Right lung (tissue), 5 donors: ENCODE data around the gene NECTIN1. TPM values are rescaled to one million over a fixed set of nuclear protein-coding genes. Genes with fewer than 3 reads are reported as not detected.
A peak's percentile ranks its signal among the peaks of the same experiment; 100 is the strongest.

Experiments used
- DNase-seq, 2 donors: peaks; one replicate each; pipeline ENCODE4 v3.0.0-alpha.2; 2013
- polyA plus RNA-seq, 5 donors: library from polyadenylated mRNA; unstranded; fragments of 120-200 nt; gene quantifications; one replicate each; pipeline versions ENCODE4 v1.2.1 to v1.2.3, GENCODE V29; 2013; ENCODE audit warnings: inconsistent platforms in 1 of 5, low replicate concordance in 1 of 5; ENCODE audit not compliant: insufficient read length in 5 of 5, insufficient read depth in 1 of 5

Gene NECTIN1
- polyA plus RNA-seq, 5 donors = 13.5 to 22.0 (median 16.6) TPM

- DNase-seq = no peak
Measured at GRCh38 chr11:119737366-119738058, 8.5 kb upstream of the NECTIN1 start.

GRCh38 chr11:119734788-119735187, 5.8 kb upstream of the NECTIN1 start:
- DNase-seq = no peak

GRCh38 chr11:119730789-119731386, 1.9 kb upstream of the NECTIN1 start:
- DNase-seq = no peak

- peak; percentile 51 to 65 for DNase-seq
Measured at GRCh38 chr11:119729951-119730613, 1.1 kb upstream of the NECTIN1 start.

- DNase-seq = no peak
Measured at GRCh38 chr11:119729581-119729927, 554 bp upstream of the NECTIN1 start.

GRCh38 chr11:119728211-119728626, 781 bp downstream of the NECTIN1 start:
- no peak for DNase-seq

DNA sequence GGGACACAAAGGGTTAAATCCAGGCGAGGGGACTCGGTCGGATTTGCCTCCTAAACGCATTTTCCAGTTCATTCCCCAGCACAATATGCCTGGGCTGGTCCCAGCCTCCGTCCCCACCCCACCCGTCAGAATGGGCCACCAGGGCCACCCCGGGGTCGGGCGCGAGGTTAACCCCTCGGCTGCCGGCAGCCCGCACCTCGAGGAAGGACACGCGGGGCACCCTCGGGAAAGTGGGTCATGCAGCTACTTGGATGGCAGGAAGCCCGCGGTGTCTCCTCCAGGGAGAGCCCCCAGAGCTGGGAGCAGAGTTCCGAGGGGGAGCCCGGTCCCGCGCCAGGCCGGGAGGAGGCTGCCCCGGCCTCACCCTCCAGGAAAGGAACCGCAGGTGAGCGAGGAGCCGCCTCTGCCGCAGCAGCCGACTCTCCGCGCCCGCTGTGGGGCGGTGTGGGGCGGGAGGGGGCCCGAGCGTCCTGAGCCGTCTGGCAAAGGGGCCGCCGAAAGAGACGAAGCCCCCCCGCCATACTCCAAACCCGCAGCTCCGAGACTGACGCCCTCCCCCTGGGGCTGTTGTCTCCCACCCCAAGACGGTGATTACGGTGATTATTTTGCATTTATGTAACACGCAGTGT, 1.4 kb downstream of the NECTIN1 start:
- peak; percentile 20 to 26 for DNase-seq

GRCh38 chr11:119726585-119727522, 2.1 kb downstream of the NECTIN1 start:
- DNase-seq = no peak

DNA sequence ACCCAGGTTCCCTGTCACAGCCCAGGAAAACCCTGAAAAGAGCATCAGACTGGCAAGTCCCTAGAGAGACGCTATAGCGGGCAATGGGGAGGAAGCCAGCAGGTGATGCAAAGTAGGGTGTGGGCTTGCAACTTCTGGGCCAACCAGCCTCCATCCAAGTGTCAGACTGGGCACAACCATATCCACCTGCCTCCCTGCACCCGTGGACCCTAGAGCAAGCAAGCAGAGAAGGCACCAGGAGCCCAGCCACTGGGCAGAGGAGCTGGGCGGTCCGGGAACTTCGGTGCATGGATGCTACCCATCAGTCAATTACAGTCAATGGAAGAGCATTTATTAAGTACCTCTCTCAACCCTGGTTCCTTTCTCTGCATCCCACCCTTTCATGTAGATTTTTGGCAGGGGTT, 2.8 kb downstream of the NECTIN1 start:
- DNase-seq = no peak

- DNase-seq = no peak
Measured at GRCh38 chr11:119724956-119725355, 4.0 kb downstream of the NECTIN1 start.

DNA sequence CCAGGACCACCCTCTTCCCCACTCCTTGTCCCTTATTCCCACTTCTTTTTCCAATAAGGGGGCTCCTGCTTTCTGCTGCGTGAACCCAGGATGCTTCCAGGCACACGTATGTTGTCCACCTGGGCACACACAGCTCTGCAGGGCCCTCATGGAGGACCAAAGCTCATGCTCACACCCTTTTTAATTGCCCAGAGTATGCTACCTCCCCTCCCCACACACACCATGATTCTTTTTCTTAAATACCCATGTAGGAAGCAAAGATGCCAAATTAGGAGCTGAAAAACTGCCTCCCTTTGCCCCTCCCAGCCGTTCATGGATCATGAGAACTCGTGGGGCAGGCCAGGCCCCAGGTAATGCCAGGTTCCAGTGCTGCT, 5.1 kb downstream of the NECTIN1 start:
- no peak for DNase-seq

- no peak for DNase-seq
Measured at GRCh38 chr11:119723243-119723951, 5.6 kb downstream of the NECTIN1 start.

GRCh38 chr11:119722281-119722794, 6.7 kb downstream of the NECTIN1 start:
- DNase-seq = peak in 1 of 2 donors; percentile 18

- no peak for DNase-seq
Measured at GRCh38 chr11:119721129-119722120, 7.6 kb downstream of the NECTIN1 start.

GRCh38 chr11:119720311-119720913, 8.6 kb downstream of the NECTIN1 start:
- no peak for DNase-seq

DNA sequence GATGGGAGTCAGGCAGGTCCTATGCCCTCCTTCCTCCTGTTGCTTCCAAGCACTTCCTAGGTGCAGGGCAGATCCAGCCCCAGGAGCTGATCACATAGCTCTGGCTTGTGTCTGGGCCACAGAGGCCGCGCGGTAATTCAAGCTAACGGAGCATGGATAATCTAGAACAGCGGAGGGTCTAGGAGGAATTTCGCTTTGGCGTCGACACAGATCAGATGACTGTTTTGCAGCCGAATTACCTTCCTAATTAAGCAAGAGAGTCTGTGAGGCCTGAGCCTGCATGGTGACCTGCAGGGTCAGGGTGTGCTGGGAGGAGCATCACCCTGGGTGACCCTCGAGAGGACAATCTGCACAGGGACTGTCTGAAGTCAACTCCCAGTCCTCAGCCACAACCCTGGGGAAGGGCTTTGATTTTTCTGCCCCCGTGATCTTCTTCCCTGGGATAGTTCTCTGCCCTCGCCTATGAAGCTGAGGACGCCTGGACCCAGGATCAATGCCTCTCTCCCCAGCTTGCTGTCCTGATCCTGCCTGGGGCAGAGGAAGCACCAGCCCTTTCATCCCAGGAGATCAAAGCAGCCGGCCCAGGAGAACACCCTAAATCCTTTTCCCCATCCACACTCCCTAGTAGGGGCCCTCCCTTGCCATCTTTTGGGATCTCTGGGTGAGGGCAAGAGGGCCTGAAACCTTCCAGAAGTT, 11.0 kb downstream of the NECTIN1 start:
- no peak for DNase-seq

GRCh38 chr11:119716582-119717498, 12.2 kb downstream of the NECTIN1 start:
- DNase-seq = no peak
